Measurements from ENCODE around the gene NDE1.

DNA sequence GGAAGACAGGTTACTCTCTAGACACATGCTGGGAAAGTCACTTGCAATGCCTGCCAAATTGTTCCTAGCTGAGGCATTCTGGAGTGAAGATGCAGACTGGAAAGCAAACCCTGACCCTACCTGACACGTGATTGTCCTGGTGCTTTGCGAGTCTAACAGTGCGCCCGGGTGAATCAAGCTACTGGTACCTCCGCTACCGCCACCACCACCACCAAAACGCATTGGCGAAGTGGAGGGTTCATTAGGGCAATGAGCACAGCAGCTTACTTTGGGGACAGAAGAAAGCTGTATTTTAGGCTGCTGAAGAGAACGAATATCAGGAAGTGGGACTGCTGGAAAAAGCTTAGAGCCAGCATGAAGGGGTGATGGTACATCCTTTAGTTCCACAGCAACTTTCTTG lies 14.1 kb upstream of the NDE1 start:
- TF ChIP-seq GATA2 (IDR thresholded peaks at IDR 0.05; ENCODE audit: low read depth, low read length) = no peak
- TF ChIP-seq GATA3 (IDR thresholded peaks at IDR 0.05; ENCODE audit: low read depth, low read length) = no peak
